CD4-positive, alpha-beta memory T cell (primary cell): Measurements from ENCODE around the gene OLFML2A. TPM values are rescaled to one million over a fixed set of nuclear protein-coding genes. Genes with fewer than 3 reads are reported as not detected.

Source experiments
- CTCF ChIA-PET: fragments of 350-600 bp; sonication (Branson Sonifier 250); formaldehyde crosslinking; loops from one replicate; lab custom pipeline; 2021; ENCODE audit warnings: inconsistent platforms; ENCODE audit not compliant: partially characterized antibody; lab: Charles Lee
- POLR2A ChIA-PET: fragments of 350-600 bp; sonication (Branson Sonifier 250); formaldehyde crosslinking; loops from one replicate; lab custom pipeline; 2021; ENCODE audit not compliant: partially characterized antibody; lab: Charles Lee
- DNase-seq, 5 donors: peaks; one replicate each; pipeline versions ENCODE4 v3.0.0 to v3.0.0-alpha.2; 2020 to 2022; ENCODE audit warnings: mixed read lengths in 1 of 5
- H3K27ac ChIP-seq: one replicate; pipeline ENCODE4 v1.7.0; 2013; ENCODE audit warnings: low read depth, low read length
- H3K27me3 ChIP-seq: 2 replicates; pipeline ENCODE4 v1.7.0; 2013; ENCODE audit warnings: mild to moderate bottlenecking, low read length, moderate library complexity; ENCODE audit not compliant: insufficient read depth
- H3K36me3 ChIP-seq: 2 replicates; pipeline ENCODE4 v1.7.0; 2013; ENCODE audit warnings: mild to moderate bottlenecking, low read length, moderate library complexity; ENCODE audit not compliant: insufficient read depth
- H3K4me1 ChIP-seq: 2 replicates; pipeline ENCODE4 v1.7.0; 2013; ENCODE audit warnings: mild to moderate bottlenecking, low read length, moderate library complexity; ENCODE audit not compliant: insufficient read depth
- H3K4me3 ChIP-seq, 2 donors: one replicate each; pipeline ENCODE4 v1.7.0; 2013; ENCODE audit warnings: low read length in 2 of 2, mild to moderate bottlenecking in 1 of 2
- H3K9me3 ChIP-seq, 2 donors: one replicate each; pipeline ENCODE4 v1.7.0; 2013; ENCODE audit warnings: low read length in 2 of 2, control low read depth in 1 of 2; ENCODE audit not compliant: control insufficient read depth in 1 of 2
- H3K27ac Mint-ChIP-seq, 7 donors: one replicate each; pipeline ENCODE4 v1.8.0; 2020 to 2021; ENCODE audit warnings: mixed read lengths in 7 of 7, mild to moderate bottlenecking in 6 of 7, inconsistent platforms in 3 of 7, moderate library complexity in 3 of 7
- H3K27me3 Mint-ChIP-seq, 2 donors: one replicate each; pipeline ENCODE4 v1.8.0; 2020 to 2021; ENCODE audit warnings: mixed read lengths in 2 of 2
- H3K36me3 Mint-ChIP-seq, 2 donors: one replicate each; pipeline ENCODE4 v1.8.0; 2020 to 2021; ENCODE audit warnings: mixed read lengths in 2 of 2, inconsistent platforms in 1 of 2, mild to moderate bottlenecking in 1 of 2
- H3K4me1 Mint-ChIP-seq, 4 donors: one replicate each; pipeline ENCODE4 v1.8.0; 2020 to 2021; ENCODE audit warnings: mixed read lengths in 4 of 4, mild to moderate bottlenecking in 1 of 4
- H3K4me3 Mint-ChIP-seq, 8 donors: one replicate each; pipeline ENCODE4 v1.8.0; 2020 to 2021; ENCODE audit warnings: mixed read lengths in 8 of 8, mild to moderate bottlenecking in 7 of 8, moderate library complexity in 6 of 8, inconsistent platforms in 3 of 8
- H3K9me3 Mint-ChIP-seq, 8 donors: one replicate each; pipeline ENCODE4 v1.8.0; 2020 to 2021; ENCODE audit warnings: mixed read lengths in 8 of 8, mild to moderate bottlenecking in 5 of 8, inconsistent platforms in 3 of 8, moderate library complexity in 1 of 8
- intact Hi-C: fragments of 100-400 bp; cut with micrococcal nuclease; formaldehyde crosslinking; loops from one replicate; pipeline ENCODE4 v1.15.1; 2023
- polyA plus RNA-seq, 2 donors: library from polyadenylated mRNA; unstranded; fragments of 300-500 nt; fragmentation: Illumina TruSeq; gene quantifications; one replicate each; pipeline ENCODE4 v1.2.3, GENCODE V29; 2021
- total RNA-seq, 2 experiments: library from RNA; stranded (reverse); gene quantifications; one replicate each; pipeline ENCODE4 v1.2.3, GENCODE V29; 2021

Gene OLFML2A
- total and polyA plus RNA-seq, 4 experiments from 2014 or later = not detected

DNA sequence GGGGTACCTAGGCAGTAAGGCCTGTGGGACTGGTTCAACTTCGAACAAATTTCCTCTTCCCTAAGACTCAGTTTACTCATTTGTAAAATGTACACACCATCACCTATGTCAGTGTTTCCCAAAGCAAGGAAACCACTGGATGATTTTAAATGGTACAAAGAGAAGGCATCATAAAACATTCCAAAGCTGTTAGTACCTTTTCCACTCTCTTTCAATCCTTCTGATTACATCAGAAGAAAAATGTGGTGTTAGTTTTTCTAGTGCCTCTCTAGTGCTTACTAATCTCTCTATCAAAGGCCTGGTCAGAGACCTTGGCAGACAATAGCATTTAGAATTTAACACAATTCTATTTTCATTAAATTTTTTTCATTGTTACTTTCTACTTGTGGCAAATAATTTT lies 24.0 kb upstream of the OLFML2A start:
- peaks cover 41 to 47% of the 10 kb centered on the region in 2 donors for H3K27me3 Mint-ChIP-seq

GRCh38 chr9:124754289-124754688 lies 22.6 kb upstream of the OLFML2A start:
- intact Hi-C loops = no loop called here
- H3K4me1 Mint-ChIP-seq = no peaks in the 10 kb centered on the region
- no peaks in the 10 kb centered on the region for H3K4me1 ChIP-seq
- no peaks in the 10 kb centered on the region for H3K36me3 ChIP-seq
- CTCF ChIA-PET = no interaction called here
- H3K27me3 Mint-ChIP-seq = peaks cover 50 to 54% of the 10 kb centered on the region in 2 donors
- no peak overlapping the region for H3K27ac ChIP-seq
- no peak overlapping the region for H3K4me3 Mint-ChIP-seq
- H3K9me3 Mint-ChIP-seq = peaks cover 0 to 2% (median 0%) of the 10 kb centered on the region in 8 donors
- H3K4me3 ChIP-seq = no peak overlapping the region
- no peaks in the 10 kb centered on the region for H3K9me3 ChIP-seq
- H3K27ac Mint-ChIP-seq = no peak overlapping the region
- peaks cover 4% of the 10 kb centered on the region for H3K27me3 ChIP-seq
- DNase-seq = no peak
- H3K36me3 Mint-ChIP-seq = no peaks in the 10 kb centered on the region
- POLR2A ChIA-PET = no interaction called here

More for the DNA sequence above, 24.0 kb upstream of the OLFML2A start:
- Mint-ChIP-seq H3K4me1 (no peaks in the 10 kb centered on the region), H3K9me3 (no peaks in the 10 kb centered on the region), H3K4me3 (no peak overlapping the region), H3K36me3 (no peaks in the 10 kb centered on the region), H3K27ac (no peak overlapping the region)
- Histone ChIP-seq H3K4me3 (no peak overlapping the region), H3K27ac (no peak overlapping the region), H3K9me3 (no peaks in the 10 kb centered on the region), H3K27me3 (peaks cover 4% of the 10 kb centered on the region), H3K36me3 (no peaks in the 10 kb centered on the region), H3K4me1 (no peaks in the 10 kb centered on the region)
- intact Hi-C loops = no loop called here
- POLR2A ChIA-PET = no interaction called here
- no peak for DNase-seq
- CTCF ChIA-PET = no interaction called here

DNA sequence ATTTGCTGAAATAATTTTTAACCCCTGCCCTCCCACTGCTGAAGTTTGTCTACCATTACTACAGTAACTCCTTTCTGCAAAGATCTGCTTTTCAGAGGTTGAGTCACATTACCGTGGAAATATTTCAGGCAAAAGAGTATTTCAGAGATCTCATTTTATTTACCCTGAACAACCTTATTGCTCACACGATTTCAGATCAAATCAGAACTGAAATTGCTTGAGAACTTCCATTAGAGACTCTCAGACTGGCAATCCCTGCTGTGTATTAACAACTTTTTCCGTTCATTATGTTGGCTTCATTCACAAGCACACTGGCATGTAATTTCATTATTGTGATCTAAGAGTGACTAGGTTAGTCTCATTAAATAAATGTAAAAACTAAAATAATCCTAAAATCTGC lies 21.9 kb upstream of the OLFML2A start:
- H3K4me1 ChIP-seq = no peaks in the 10 kb centered on the region
- ChIA-PET CTCF (interaction anchor here (1.5 kb wide), 1 partner anchor 17 kb away, joined by 4 read pairs; no protein-coding TSS in a partner anchor), POLR2A (no interaction called here)
- H3K9me3 Mint-ChIP-seq = peaks cover 0 to 2% (median 0%) of the 10 kb centered on the region in 8 donors
- H3K27me3 Mint-ChIP-seq = peaks cover 53% of the 10 kb centered on the region in 2 donors
- H3K4me3 Mint-ChIP-seq = no peak overlapping the region
- intact Hi-C loops = no loop called here
- H3K4me1 Mint-ChIP-seq = no peaks in the 10 kb centered on the region
- H3K36me3 Mint-ChIP-seq = no peaks in the 10 kb centered on the region
- H3K27ac Mint-ChIP-seq = no peak overlapping the region
- H3K9me3 ChIP-seq = no peaks in the 10 kb centered on the region
- H3K27me3 ChIP-seq = peaks cover 4% of the 10 kb centered on the region
- no peak overlapping the region for H3K4me3 ChIP-seq
- no peak for DNase-seq
- H3K27ac ChIP-seq = no peak overlapping the region
- H3K36me3 ChIP-seq = no peaks in the 10 kb centered on the region

DNA sequence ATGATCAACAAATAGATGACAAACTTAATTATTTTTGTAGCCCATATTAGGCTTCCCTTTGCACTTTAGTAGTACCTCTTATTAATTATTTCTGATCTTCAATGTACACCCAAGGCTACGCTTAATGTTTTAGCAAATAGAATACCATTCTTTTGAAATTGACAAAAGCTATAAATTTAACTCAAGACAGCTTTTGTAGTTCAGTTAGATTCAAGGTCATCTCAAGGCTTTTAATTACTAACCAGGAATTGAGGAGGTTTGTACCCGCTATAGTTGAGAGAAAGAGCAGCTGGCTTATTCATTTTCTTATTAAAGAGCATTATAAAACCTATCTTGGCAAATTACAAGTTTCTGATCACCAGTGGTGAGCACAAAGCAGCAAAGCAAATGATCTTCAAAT lies 20.9 kb upstream of the OLFML2A start:
- ChIA-PET POLR2A (no interaction called here), CTCF (interaction anchor here (1.0 to 1.5 kb wide), 2 partner anchors 16 to 19 kb away, joined by 4 read pairs; no protein-coding TSS in a partner anchor)
- Histone ChIP-seq H3K9me3 (no peaks in the 10 kb centered on the region), H3K36me3 (no peaks in the 10 kb centered on the region), H3K27ac (no peak overlapping the region), H3K4me1 (no peaks in the 10 kb centered on the region), H3K27me3 (peaks cover 10% of the 10 kb centered on the region), H3K4me3 (no peak overlapping the region)
- H3K27me3 Mint-ChIP-seq = peaks cover 50 to 53% of the 10 kb centered on the region in 2 donors
- H3K9me3 Mint-ChIP-seq = peaks cover 0 to 2% (median 0%) of the 10 kb centered on the region in 8 donors
- H3K4me3 Mint-ChIP-seq = no peak overlapping the region
- DNase-seq = no peak
- H3K27ac Mint-ChIP-seq = no peak overlapping the region
- H3K36me3 Mint-ChIP-seq = no peaks in the 10 kb centered on the region
- intact Hi-C loops = no loop called here
- no peaks in the 10 kb centered on the region for H3K4me1 Mint-ChIP-seq

GRCh38 chr9:124757616-124758015 lies 19.3 kb upstream of the OLFML2A start:
- H3K4me3 ChIP-seq = no peak overlapping the region
- intact Hi-C loops = no loop called here
- H3K27ac ChIP-seq = no peak overlapping the region
- CTCF ChIA-PET = no interaction called here
- no peak for DNase-seq
- Mint-ChIP-seq H3K36me3 (no peaks in the 10 kb centered on the region), H3K9me3 (peaks cover 0 to 2% (median 0%) of the 10 kb centered on the region in 8 donors), H3K4me3 (no peak overlapping the region), H3K27me3 (peaks cover 55 to 60% of the 10 kb centered on the region in 2 donors), H3K4me1 (no peaks in the 10 kb centered on the region), H3K27ac (no peak overlapping the region)
- POLR2A ChIA-PET = no interaction called here
- no peaks in the 10 kb centered on the region for H3K4me1 ChIP-seq
- peaks cover 6% of the 10 kb centered on the region for H3K27me3 ChIP-seq
- H3K9me3 ChIP-seq = no peaks in the 10 kb centered on the region
- no peaks in the 10 kb centered on the region for H3K36me3 ChIP-seq

- ChIA-PET CTCF (no interaction called here), POLR2A (no interaction called here)
- no peaks in the 10 kb centered on the region for H3K36me3 Mint-ChIP-seq
- H3K4me1 ChIP-seq = no peaks in the 10 kb centered on the region
- no peaks in the 10 kb centered on the region for H3K9me3 ChIP-seq
- no peak overlapping the region for H3K27ac Mint-ChIP-seq
- no peaks in the 10 kb centered on the region for H3K4me1 Mint-ChIP-seq
- intact Hi-C loops = no loop called here
- no peaks in the 10 kb centered on the region for H3K36me3 ChIP-seq
- no peak overlapping the region for H3K27ac ChIP-seq
- no peak overlapping the region for H3K4me3 Mint-ChIP-seq
- peaks cover 8% of the 10 kb centered on the region for H3K27me3 ChIP-seq
- H3K4me3 ChIP-seq = no peak overlapping the region
- no peak for DNase-seq
- H3K27me3 Mint-ChIP-seq = peaks cover 58 to 62% of the 10 kb centered on the region in 2 donors
- H3K9me3 Mint-ChIP-seq = peaks cover 0 to 2% (median 0%) of the 10 kb centered on the region in 8 donors
These were observed 18.9 kb upstream of the OLFML2A start for GRCh38 chr9:124758061-124758460.

GRCh38 chr9:124758691-124759090 lies 18.2 kb upstream of the OLFML2A start:
- Mint-ChIP-seq H3K27ac (no peak overlapping the region), H3K4me1 (no peaks in the 10 kb centered on the region), H3K36me3 (no peaks in the 10 kb centered on the region), H3K27me3 (peaks cover 62 to 67% of the 10 kb centered on the region in 2 donors), H3K4me3 (no peak overlapping the region), H3K9me3 (peaks cover 0 to 2% (median 0%) of the 10 kb centered on the region in 8 donors)
- intact Hi-C loops = no loop called here
- Histone ChIP-seq H3K4me1 (no peaks in the 10 kb centered on the region), H3K9me3 (no peaks in the 10 kb centered on the region), H3K27me3 (peaks cover 14% of the 10 kb centered on the region), H3K4me3 (no peak overlapping the region), H3K27ac (no peak overlapping the region), H3K36me3 (no peaks in the 10 kb centered on the region)
- ChIA-PET CTCF (no interaction called here), POLR2A (no interaction called here)
- DNase-seq = no peak
